ENCODE data around the gene KIAA0040. TPM values are rescaled to one million over a fixed set of nuclear protein-coding genes. Genes with fewer than 3 reads are reported as not detected.

KIAA0040 gene
- total RNA-seq, 1 experiment from 2014 or later, result 0.31 TPM

- CTCF ChIA-PET, result no interaction called here
- Histone ChIP-seq H3K9me3 (ENCODE audit: control insufficient read depth, insufficient read depth, low read depth, low read length) (no peaks in the 10 kb centered on the region), H3K4me3 (ENCODE audit: low read depth in 2 of 2, low read length in 2 of 2) (no peak overlapping the region), H3K36me3 (ENCODE audit: control insufficient read depth, insufficient read depth, low read length) (no peaks in the 10 kb centered on the region), H3K27ac (ENCODE audit: low read length) (no peak overlapping the region), H3K27me3 (ENCODE audit: control insufficient read depth, insufficient read depth, low read length) (no peaks in the 10 kb centered on the region), H3K4me1 (ENCODE audit: control insufficient read depth, insufficient read depth, low read length) (no peaks in the 10 kb centered on the region)
- POLR2A ChIA-PET, result no interaction called here
- no TSS peak for BruUV-seq (replicated peaks)
- intact Hi-C loops (cut with micrococcal nuclease; ENCODE audit: unreplicated experiment), result no loop called here
- ATAC-seq (no peak), DNase-seq (ENCODE audit: low read depth, low spot score) (no peak)
- TF ChIP-seq SIN3A (IDR thresholded peaks at IDR 0.05; ENCODE audit: borderline replicate concordance, insufficient read depth, low read depth, low read length), result no peak
- TF ChIP-seq POLR2AphosphoS5 (IDR thresholded peaks at IDR 0.05; ENCODE audit: low read depth, low read length), result no peak
- no peak for TF ChIP-seq CTCF (IDR thresholded peaks at IDR 0.05)
- no peak for TF ChIP-seq REST (IDR thresholded peaks at IDR 0.05; ENCODE audit: insufficient read depth in 1 of 2, low read depth in 2 of 2, low read length in 1 of 2)
- TF ChIP-seq TCF7L2 (IDR thresholded peaks at IDR 0.05; ENCODE audit: low read depth, low read length), result no peak
- in situ Hi-C loops (cut with HindIII; ENCODE audit: low pct_unique_long_range_greater_than_20kb, low sequenced_read_pairs), result no loop called here
These were observed 28.4 kb upstream of the KIAA0040 start for GRCh38 chr1:175220853-175221556.

DNA sequence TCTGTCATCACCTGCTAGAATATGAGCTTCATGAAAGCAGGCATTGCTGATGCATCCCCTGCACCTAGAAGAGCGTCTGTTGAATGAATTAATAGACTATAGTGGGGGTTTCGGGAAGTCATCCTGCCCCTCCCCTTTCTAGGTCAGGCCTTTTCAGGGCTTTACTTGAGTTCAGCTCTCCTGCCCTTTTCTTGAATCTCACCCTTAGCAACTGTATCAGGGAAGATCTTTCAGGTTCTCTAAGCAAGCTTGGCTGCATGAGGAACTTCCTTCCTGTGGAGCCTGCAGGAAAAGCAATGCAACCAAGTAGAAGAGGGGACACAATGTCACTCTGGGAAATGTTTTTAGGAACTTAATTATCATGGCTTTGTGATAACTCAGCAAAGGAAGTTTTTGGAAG lies 27.2 kb upstream of the KIAA0040 start:
- ChIA-PET POLR2A (no interaction called here), CTCF (no interaction called here)
- in situ Hi-C loops (cut with HindIII; ENCODE audit: low pct_unique_long_range_greater_than_20kb, low sequenced_read_pairs) (no loop called here), intact Hi-C loops (cut with micrococcal nuclease; ENCODE audit: unreplicated experiment) (no loop called here)
- Histone ChIP-seq H3K9me3 (ENCODE audit: control insufficient read depth, insufficient read depth, low read depth, low read length) (no peaks in the 10 kb centered on the region), H3K36me3 (ENCODE audit: control insufficient read depth, insufficient read depth, low read length) (no peaks in the 10 kb centered on the region), H3K4me3 (ENCODE audit: low read depth in 2 of 2, low read length in 2 of 2) (no peak overlapping the region), H3K27ac (ENCODE audit: low read length) (no peak overlapping the region), H3K4me1 (ENCODE audit: control insufficient read depth, insufficient read depth, low read length) (no peaks in the 10 kb centered on the region), H3K27me3 (ENCODE audit: control insufficient read depth, insufficient read depth, low read length) (no peaks in the 10 kb centered on the region)
- no peak for DNase-seq (ENCODE audit: low read depth, low spot score)
- BruUV-seq (replicated peaks), result no TSS peak
- TF ChIP-seq SIN3A (IDR thresholded peaks at IDR 0.05; ENCODE audit: borderline replicate concordance, insufficient read depth, low read depth, low read length), result no peak
- TF ChIP-seq REST (IDR thresholded peaks at IDR 0.05; ENCODE audit: insufficient read depth in 1 of 2, low read depth in 2 of 2, low read length in 1 of 2), result no peak
- TF ChIP-seq TCF7L2 (IDR thresholded peaks at IDR 0.05; ENCODE audit: low read depth, low read length), result no peak
- no peak for TF ChIP-seq CTCF (IDR thresholded peaks at IDR 0.05)
- no peak for TF ChIP-seq POLR2AphosphoS5 (IDR thresholded peaks at IDR 0.05; ENCODE audit: low read depth, low read length)
- ATAC-seq, result no peak

All from Panc1 (cell line).